Right atrium auricular region (tissue), 2 donors: Measurements from ENCODE around the gene WT1. TPM values are rescaled to one million over a fixed set of nuclear protein-coding genes. Genes with fewer than 3 reads are reported as not detected.

Experiments
- DNase-seq: peaks from one replicate; pipeline ENCODE4 v3.0.0-alpha.2; 2019; ENCODE audit warnings: low spot score
- H3K27ac ChIP-seq, 2 donors: fragments of 200-600 bp; sonication (generic); 1 replicate in 1 of 2; 2 replicates in 1 of 2; pipeline ENCODE4 v1.5.1; 2016 to 2019
- H3K27me3 ChIP-seq, 2 donors: fragments of 200-600 bp; sonication (generic); one replicate each; pipeline versions ENCODE4 v1.5.1 to v1.6.0; 2017 to 2019
- H3K36me3 ChIP-seq: fragments of 200-600 bp; sonication (generic); one replicate; pipeline ENCODE4 v1.5.1; 2016
- H3K4me1 ChIP-seq, 2 donors: fragments of 200-600 bp; sonication (generic); one replicate each; pipeline versions ENCODE4 v1.5.1 to v1.6.0; 2017 to 2019
- H3K4me3 ChIP-seq, 2 donors: fragments of 200-600 bp; sonication (generic); 1 replicate in 1 of 2; 2 replicates in 1 of 2; pipeline ENCODE4 v1.5.1; 2017 to 2019; ENCODE audit warnings: mild to moderate bottlenecking in 1 of 2, moderate library complexity in 1 of 2
- H3K9me3 ChIP-seq, 2 donors: fragments of 200-600 bp; sonication (generic); one replicate each; pipeline ENCODE4 v1.5.1; 2019
- CTCF ChIP-seq, 2 donors: fragments of 200-600 bp; sonication (generic); IDR thresholded peaks; one replicate each; pipeline ENCODE4 v1.5.1; 2019; ENCODE audit warnings: antibody characterized with exemption in 2 of 2
- total RNA-seq, 2 donors: library from RNA; depleted of rRNA; stranded (reverse); fragments of >200 nt; gene quantifications; one replicate each; pipeline ENCODE4 v1.1.0, GENCODE V29; 2016

The WT1 gene
- total RNA-seq, 2 donors from 2014 or later = 8.1 to 10.6 TPM

- no peaks in the 10 kb centered on the region for H3K27me3 ChIP-seq
- H3K36me3 ChIP-seq = no peaks in the 10 kb centered on the region
- DNase-seq = no peak
- H3K9me3 ChIP-seq = no peaks in the 10 kb centered on the region
- no peaks in the 10 kb centered on the region for H3K4me1 ChIP-seq
- no peak overlapping the region for H3K4me3 ChIP-seq
- H3K27ac ChIP-seq = no peak overlapping the region
- TF ChIP-seq CTCF (IDR thresholded peaks at IDR 0.05) = no peak
Measured at GRCh38 chr11:32469791-32470190, 34.5 kb upstream of the WT1 start.

GRCh38 chr11:32466279-32466915, 31.1 kb upstream of the WT1 start:
- Histone ChIP-seq H3K36me3 (no peaks in the 10 kb centered on the region), H3K9me3 (no peaks in the 10 kb centered on the region), H3K27me3 (no peaks in the 10 kb centered on the region), H3K27ac (no peak overlapping the region), H3K4me3 (no peak overlapping the region), H3K4me1 (no peaks in the 10 kb centered on the region)
- no peak for TF ChIP-seq CTCF (IDR thresholded peaks at IDR 0.05)
- no peak for DNase-seq

- Histone ChIP-seq H3K36me3 (no peaks in the 10 kb centered on the region), H3K9me3 (no peaks in the 10 kb centered on the region), H3K27ac (no peak overlapping the region), H3K4me3 (no peak overlapping the region), H3K4me1 (no peaks in the 10 kb centered on the region), H3K27me3 (no peaks in the 10 kb centered on the region)
- TF ChIP-seq CTCF (IDR thresholded peaks at IDR 0.05) = no peak
- DNase-seq = no peak
Measured at GRCh38 chr11:32464078-32464477, 28.7 kb upstream of the WT1 start.

- H3K4me3 ChIP-seq = no peak overlapping the region
- no peaks in the 10 kb centered on the region for H3K4me1 ChIP-seq
- no peaks in the 10 kb centered on the region for H3K36me3 ChIP-seq
- DNase-seq = no peak
- no peak for TF ChIP-seq CTCF (IDR thresholded peaks at IDR 0.05)
- no peak overlapping the region for H3K27ac ChIP-seq
- no peaks in the 10 kb centered on the region for H3K27me3 ChIP-seq
- no peaks in the 10 kb centered on the region for H3K9me3 ChIP-seq
Measured at GRCh38 chr11:32462011-32462690, 26.8 kb upstream of the WT1 start.

- Histone ChIP-seq H3K27ac (no peak overlapping the region), H3K9me3 (no peaks in the 10 kb centered on the region), H3K4me1 (no peaks in the 10 kb centered on the region), H3K36me3 (no peaks in the 10 kb centered on the region), H3K4me3 (no peak overlapping the region), H3K27me3 (no peaks in the 10 kb centered on the region)
- no peak for TF ChIP-seq CTCF (IDR thresholded peaks at IDR 0.05)
- no peak for DNase-seq
Measured at GRCh38 chr11:32456864-32457263, 21.5 kb upstream of the WT1 start.
